RWPE1 (cell line): ENCODE measurements around the gene HADH.
A peak's percentile ranks its signal among the peaks of the same experiment; 100 is the strongest.
"Not testable (repeated sequence)": the region's sequence is repeated elsewhere in the genome, so short reads cannot be mapped to it uniquely, and the experiment has no call there.

Experiments used
- CTCF ChIA-PET: fragments of 350-600 bp; sonication (Branson Sonifier 250); formaldehyde crosslinking; extraction: SDS; loops from one replicate; lab custom pipeline; 2021; lab: Yijun Ruan, JAX
- POLR2A ChIA-PET: fragments of 400-600 bp; formaldehyde crosslinking; extraction: SDS; loops from one replicate; lab custom pipeline; 2020; ENCODE audit warnings: antibody characterized with exemption; ENCODE audit not compliant: low non-redundant PET; lab: Yijun Ruan, JAX
- DNase-seq: peaks from one replicate; pipeline ENCODE4 v3.0.0; 2012; ENCODE audit warnings: low spot score
- H3K27ac ChIP-seq: fragments of 450-650 bp; 2 replicates; pipeline ENCODE4 v1.5.1; 2017
- TF ChIP-seq, protein P1 (sequence below): fragments of 450-650 bp; conservative IDR thresholded peaks from 2 replicates; pipeline ENCODE4 v1.5.1; 2017; ENCODE audit warnings: low read depth, mild to moderate bottlenecking

Gene HADH

DNA sequence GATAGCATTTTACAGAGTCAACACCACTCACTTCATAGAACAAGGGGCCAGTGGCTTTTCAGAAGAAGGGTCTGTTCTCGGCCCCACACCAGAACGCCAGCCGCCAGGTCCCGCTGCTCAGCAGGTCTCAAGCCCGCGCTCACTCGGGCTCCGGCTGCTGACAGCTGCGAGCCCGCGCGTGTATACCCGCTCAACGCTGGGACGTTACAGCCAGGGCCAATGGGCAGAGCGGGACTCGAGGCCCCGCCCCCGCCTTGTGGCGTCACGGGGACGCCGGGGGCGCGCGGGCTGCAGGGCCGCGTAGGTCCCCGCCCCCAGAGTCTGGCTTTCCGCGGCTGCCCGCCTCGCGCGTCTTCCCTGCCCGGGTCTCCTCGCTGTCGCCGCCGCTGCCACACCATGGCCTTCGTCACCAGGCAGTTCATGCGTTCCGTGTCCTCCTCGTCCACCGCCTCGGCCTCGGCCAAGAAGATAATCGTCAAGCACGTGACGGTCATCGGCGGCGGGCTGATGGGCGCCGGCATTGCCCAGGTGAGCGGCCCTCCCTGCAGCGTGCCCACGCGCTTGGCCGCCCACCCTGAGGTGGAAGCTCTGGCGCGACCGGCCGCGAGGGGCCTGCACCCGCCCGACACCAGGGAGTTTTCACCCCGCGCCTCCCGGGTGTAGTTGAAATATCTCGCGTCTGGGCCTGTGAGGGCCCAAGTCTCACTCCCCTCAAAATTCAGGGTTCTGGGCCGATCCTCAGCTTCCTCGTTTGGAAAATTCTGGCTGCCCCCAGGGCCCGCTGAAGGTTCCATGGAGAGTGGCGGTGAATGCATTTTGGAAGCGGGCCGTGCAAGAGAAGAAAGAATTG lies at the start of gene HADH:
Gene HADH, plus strand, starts transcription at position 353 of the 850 bp plus-strand sequence. Its CDS starts 44 bp downstream, at position 397.
- CTCF ChIA-PET, result interaction anchor here (1.0 kb wide), 1 partner anchor 29 kb away, joined by 4 read pairs; no protein-coding TSS in a partner anchor
- H3K27ac ChIP-seq, result peak within 1 kb of the TSS; percentile 77
- POLR2A ChIA-PET, result interaction anchor here (0.6 kb wide), 1 partner anchor 1825 kb away, joined by 5 read pairs; no protein-coding TSS in a partner anchor
- TF ChIP-seq, protein P1, sequence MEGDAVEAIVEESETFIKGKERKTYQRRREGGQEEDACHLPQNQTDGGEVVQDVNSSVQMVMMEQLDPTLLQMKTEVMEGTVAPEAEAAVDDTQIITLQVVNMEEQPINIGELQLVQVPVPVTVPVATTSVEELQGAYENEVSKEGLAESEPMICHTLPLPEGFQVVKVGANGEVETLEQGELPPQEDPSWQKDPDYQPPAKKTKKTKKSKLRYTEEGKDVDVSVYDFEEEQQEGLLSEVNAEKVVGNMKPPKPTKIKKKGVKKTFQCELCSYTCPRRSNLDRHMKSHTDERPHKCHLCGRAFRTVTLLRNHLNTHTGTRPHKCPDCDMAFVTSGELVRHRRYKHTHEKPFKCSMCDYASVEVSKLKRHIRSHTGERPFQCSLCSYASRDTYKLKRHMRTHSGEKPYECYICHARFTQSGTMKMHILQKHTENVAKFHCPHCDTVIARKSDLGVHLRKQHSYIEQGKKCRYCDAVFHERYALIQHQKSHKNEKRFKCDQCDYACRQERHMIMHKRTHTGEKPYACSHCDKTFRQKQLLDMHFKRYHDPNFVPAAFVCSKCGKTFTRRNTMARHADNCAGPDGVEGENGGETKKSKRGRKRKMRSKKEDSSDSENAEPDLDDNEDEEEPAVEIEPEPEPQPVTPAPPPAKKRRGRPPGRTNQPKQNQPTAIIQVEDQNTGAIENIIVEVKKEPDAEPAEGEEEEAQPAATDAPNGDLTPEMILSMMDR, result no peak
- DNase-seq, result peak; percentile 95

DNA sequence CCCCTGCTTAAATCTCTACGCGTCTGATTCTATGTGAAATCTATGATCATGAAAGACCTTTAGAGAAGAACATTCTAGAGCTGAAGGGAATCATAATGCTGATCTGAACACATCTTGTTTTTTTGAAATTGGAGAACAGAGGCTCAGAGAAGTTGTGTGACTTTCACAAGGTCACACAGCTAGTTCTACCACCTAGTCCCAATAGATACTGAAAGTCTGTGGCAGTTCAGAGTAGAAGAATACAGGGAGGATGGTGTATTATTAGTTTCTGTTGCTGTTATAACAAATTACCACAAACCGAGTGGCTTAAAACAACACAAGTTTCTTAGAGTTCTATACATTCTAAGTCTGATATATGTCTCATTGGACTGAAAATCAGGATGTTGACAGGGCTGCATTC lies 43.9 kb upstream of the HADH start:
- no peak overlapping the region for H3K27ac ChIP-seq
- no peak for DNase-seq
- ChIA-PET POLR2A (no interaction called here), CTCF (no interaction called here)
- TF ChIP-seq, protein P1, result no peak

DNA sequence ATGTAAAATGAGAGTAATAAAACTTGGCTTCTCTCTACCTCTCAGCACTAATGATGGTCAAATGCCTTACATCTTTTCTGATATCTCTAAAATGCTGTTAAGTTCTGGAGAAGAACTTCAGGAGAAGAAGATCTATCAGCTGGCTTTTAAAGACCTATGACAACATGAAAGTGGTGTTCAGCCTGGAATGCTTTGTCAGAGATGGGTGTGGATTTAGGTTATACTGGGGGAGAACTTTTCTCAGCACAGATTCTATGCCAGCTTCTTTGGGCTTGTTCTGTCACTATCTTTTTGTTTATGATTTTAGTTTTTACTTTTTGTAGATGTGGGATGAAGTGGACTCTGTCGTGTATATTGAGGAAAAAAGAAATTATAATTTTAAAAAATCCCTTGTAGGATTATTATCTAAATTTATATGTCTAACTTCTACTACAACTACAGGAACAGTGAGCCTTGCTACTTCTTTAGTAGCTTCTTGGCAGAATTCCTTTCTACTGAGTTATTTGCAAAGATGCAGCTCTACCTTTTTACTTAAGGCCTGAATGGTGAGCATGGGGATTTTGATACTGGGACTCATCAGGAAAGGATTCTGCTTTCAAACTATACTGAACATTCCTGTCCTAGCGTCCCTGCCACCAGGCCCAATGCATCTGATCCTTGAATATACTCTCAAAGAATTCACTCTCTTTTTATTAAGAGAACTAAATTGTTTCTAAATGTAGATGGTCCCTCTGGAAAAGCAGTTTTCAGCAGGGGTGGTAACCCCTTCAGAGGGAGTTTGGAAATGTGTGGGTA lies 38.7 kb upstream of the HADH start:
- ChIA-PET POLR2A (no interaction called here), CTCF (no interaction called here)
- TF ChIP-seq, protein P1, result no peak
- no peak overlapping the region for H3K27ac ChIP-seq
- DNase-seq, result no peak

DNA sequence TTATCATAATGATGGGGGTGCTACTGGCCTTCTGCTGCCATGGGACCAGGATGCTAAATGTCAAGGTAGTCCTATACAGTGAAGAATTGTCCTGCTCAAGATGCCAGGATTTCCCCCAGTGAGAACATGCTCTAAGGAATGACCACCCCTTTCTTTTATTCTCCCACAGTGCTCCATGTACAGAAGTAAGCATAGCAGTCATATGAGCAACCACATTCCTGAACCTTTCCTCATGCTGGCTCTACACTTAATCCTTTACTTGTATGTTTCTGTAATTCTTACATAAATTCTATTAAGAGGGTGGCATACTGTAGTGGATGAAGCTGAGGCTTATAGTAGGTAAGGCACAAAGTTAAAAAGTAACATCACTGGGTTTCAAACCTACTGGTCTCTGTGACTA lies 38.1 kb upstream of the HADH start:
- CTCF ChIA-PET, result interaction anchor here (0.7 kb wide), 1 partner anchor 215 kb away, joined by 3 read pairs; no protein-coding TSS in a partner anchor
- TF ChIP-seq, protein P1, result no peak
- POLR2A ChIA-PET, result no interaction called here
- no peak overlapping the region for H3K27ac ChIP-seq
- DNase-seq, result peak; percentile 9

DNA sequence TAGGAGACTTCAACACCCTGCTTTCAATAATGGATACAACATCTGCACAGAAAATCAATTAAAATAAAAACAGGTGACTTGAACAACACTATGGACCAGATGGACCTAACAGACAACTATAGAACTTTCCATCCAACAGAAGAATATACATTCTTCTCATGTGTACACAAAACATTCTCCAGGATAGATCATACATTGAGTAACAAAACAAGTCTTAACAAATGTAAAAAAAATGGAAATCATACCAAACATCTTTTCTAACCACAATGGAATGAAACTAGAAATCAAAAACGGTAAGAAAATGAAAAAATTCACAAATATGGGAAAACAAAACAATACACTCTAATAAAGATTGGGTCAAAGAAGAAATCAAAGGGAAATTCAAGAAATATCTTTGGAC lies 33.7 kb upstream of the HADH start:
- ChIA-PET CTCF (no interaction called here), POLR2A (no interaction called here)
- TF ChIP-seq, protein P1, result no peak
- H3K27ac ChIP-seq, result no peak overlapping the region
- DNase-seq, result no peak

DNA sequence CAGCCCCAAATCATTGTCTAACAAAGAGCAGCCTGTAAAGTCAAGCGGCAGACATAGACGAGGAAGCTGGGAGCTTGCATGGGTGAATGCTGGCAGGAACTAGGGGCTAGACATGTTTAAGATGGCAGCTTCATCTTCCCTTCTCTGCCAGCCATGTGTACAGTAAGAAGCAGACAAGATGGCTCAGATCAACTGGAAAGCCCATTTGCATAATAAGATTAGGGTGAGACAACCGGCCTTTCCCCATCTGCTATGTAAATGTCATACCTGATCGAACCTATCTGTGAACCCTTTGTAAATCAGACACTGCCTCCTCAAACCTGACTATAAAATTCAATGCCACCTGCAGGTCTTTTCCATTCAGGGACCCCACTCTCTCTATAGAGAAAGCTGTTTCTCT lies 22.8 kb upstream of the HADH start:
- TF ChIP-seq, protein P1, result no peak
- DNase-seq, result no peak
- H3K27ac ChIP-seq, result no peak overlapping the region
- CTCF ChIA-PET, result no interaction called here
- POLR2A ChIA-PET, result no interaction called here

DNA sequence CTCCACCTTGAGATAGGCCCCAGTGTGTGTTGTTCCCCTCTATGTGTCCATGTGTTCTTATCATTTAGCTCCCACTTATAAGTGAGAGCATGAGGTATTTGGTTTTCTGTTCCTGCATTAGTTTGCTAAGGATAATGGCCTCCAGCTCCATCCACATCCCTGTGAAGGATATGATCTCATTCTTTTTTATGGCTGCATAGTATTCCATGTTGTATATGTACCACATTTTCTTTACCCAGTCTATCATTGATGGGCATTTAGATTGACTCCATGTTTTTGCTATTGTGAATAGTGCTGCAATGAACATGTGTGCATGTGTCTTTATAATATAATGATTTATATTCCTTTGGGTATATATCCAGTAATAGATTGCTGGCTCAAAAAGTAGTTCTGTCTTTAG lies 22.2 kb upstream of the HADH start:
- H3K27ac ChIP-seq, POLR2A ChIA-PET, DNase-seq, CTCF ChIA-PET: not testable (repeated sequence)

DNA sequence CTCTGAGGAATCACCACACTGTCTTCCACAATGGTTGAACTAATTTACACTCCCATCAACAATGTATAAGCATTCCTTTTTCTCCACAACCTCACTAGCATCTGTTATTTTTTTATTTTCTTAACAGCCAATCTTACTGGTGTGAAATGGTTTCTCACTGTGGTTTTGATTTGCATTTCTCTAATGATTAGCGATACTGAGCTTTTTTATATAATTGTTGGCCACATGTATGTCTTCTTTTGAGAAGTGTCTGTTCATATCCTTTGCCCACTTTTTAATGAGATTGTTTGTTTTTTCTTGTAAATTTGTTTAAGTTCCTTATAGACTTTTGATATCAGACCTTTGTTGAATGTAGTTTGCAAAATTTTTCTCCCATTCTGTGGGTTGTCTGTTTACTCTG lies 21.8 kb upstream of the HADH start:
- DNase-seq, H3K27ac ChIP-seq, POLR2A ChIA-PET, CTCF ChIA-PET: not testable (repeated sequence)
